H1 (cell line): ENCODE results near the gene CCL8.

Experiments used
- CBX5 ChIP-seq: fragments of 300-800, 300-1000 bp; sonication (generic); IDR thresholded peaks from 2 replicates; pipeline ENCODE4 v1.7.1; 2016; ENCODE audit warnings: antibody characterized with exemption, low read length, low read depth
- CEBPB ChIP-seq: IDR thresholded peaks from 2 replicates; pipeline ENCODE4 v1.6.1; 2012; ENCODE audit warnings: low read depth, low read length
- CHD1 ChIP-seq: IDR thresholded peaks from 2 replicates; pipeline ENCODE4 v1.6.1; 2012; ENCODE audit warnings: low read depth, low read length, improper control_type of control experiment
- EP300 ChIP-seq, 2 experiments: IDR thresholded peaks; 1 replicate in 1 of 2; 2 replicates in 1 of 2; pipeline ENCODE4 v1.6.1; 2011 to 2012; ENCODE audit warnings: low read depth in 2 of 2, low read length in 2 of 2, mild to moderate bottlenecking in 2 of 2, borderline replicate concordance in 1 of 2, inconsistent platforms in 1 of 2, moderate library complexity in 1 of 2
- EZH2 ChIP-seq: fragments of 200-600 bp; sonication (generic); IDR thresholded peaks from 2 replicates; pipeline ENCODE4 v1.7.1; 2012; ENCODE audit warnings: low read depth, mild to moderate bottlenecking, moderate library complexity, low read length, inconsistent platforms; ENCODE audit not compliant: severe bottlenecking
- POLR2A ChIP-seq, 2 experiments: IDR thresholded peaks; 1 replicate in 1 of 2; 2 replicates in 1 of 2; pipeline ENCODE4 v1.6.1; 2011; ENCODE audit warnings: low read depth in 2 of 2, low read length in 2 of 2, mild to moderate bottlenecking in 2 of 2; ENCODE audit errors: control extremely low read depth in 1 of 2
- POLR2AphosphoS5 ChIP-seq: IDR thresholded peaks from 2 replicates; pipeline ENCODE4 v1.6.1; 2011; ENCODE audit warnings: low read depth, low read length
- SIN3A ChIP-seq, 2 experiments: IDR thresholded peaks in 1 of 2; conservative IDR thresholded peaks in 1 of 2; 2 replicates each; pipeline ENCODE4 v1.6.1; 2011 to 2012; ENCODE audit warnings: low read length in 2 of 2, improper control_type of control experiment in 1 of 2, low read depth in 1 of 2, mild to moderate bottlenecking in 1 of 2
- TF ChIP-seq, protein P1 (sequence below), 3 experiments: IDR thresholded peaks; 1 replicate in 2 of 3; 2 replicates in 1 of 3; pipeline versions ENCODE4 v1.5.1 to v1.6.1; 2011; ENCODE audit warnings: low read length in 3 of 3, mild to moderate bottlenecking in 3 of 3, inconsistent platforms in 2 of 3, low read depth in 1 of 3, moderate library complexity in 1 of 3; ENCODE audit not compliant: insufficient read depth in 1 of 3; ENCODE audit errors: control extremely low read depth in 1 of 3

DNA sequence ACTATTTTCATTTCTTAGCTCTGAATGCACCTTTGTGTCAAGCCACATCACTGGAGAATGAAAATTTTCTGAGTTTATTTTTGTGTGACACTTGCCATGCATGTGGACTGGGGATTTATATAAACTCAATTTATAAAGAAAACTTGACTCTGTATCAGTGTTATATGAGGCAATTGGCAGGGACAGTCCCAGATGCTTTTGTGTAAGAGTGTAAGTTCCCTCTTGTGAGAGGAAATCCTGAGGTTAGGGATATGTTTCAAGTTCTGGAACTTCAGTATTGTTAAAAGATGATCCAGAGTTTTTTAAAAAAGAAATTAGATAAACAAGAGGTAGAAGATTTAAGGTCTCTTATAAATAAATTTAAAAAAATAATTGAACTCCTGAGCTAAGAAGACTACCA is 10.9 kb upstream of the CCL8 start:
- TF ChIP-seq CBX5 (no peak), POLR2AphosphoS5 (no peak), EZH2 (no peak), SIN3A (conservative IDR thresholded peaks at IDR 0.05 in 1 of 2, IDR thresholded peaks at IDR 0.05 in 1 of 2; ENCODE audit: low read depth in 1 of 2, low read length in 2 of 2) (no peak), EP300 (IDR thresholded peaks at IDR 0.05; ENCODE audit: borderline replicate concordance in 1 of 2, low read depth in 2 of 2, low read length in 2 of 2) (no peak), CEBPB (no peak), CHD1 (no peak), POLR2A (IDR thresholded peaks at IDR 0.05; ENCODE audit: control extremely low read depth in 1 of 2, low read depth in 2 of 2, low read length in 2 of 2) (no peak)
- TF ChIP-seq, protein P1, sequence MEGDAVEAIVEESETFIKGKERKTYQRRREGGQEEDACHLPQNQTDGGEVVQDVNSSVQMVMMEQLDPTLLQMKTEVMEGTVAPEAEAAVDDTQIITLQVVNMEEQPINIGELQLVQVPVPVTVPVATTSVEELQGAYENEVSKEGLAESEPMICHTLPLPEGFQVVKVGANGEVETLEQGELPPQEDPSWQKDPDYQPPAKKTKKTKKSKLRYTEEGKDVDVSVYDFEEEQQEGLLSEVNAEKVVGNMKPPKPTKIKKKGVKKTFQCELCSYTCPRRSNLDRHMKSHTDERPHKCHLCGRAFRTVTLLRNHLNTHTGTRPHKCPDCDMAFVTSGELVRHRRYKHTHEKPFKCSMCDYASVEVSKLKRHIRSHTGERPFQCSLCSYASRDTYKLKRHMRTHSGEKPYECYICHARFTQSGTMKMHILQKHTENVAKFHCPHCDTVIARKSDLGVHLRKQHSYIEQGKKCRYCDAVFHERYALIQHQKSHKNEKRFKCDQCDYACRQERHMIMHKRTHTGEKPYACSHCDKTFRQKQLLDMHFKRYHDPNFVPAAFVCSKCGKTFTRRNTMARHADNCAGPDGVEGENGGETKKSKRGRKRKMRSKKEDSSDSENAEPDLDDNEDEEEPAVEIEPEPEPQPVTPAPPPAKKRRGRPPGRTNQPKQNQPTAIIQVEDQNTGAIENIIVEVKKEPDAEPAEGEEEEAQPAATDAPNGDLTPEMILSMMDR (IDR thresholded peaks at IDR 0.05; ENCODE audit: control extremely low read depth in 1 of 3, insufficient read depth in 1 of 3, low read depth in 1 of 3, low read length in 3 of 3), result no peak
